22Rv1 (cell line): ENCODE data around the gene DYRK2.

Experiments used
- H3K27ac ChIP-seq: fragments of 450-650 bp; 2 replicates; pipeline ENCODE4 v1.5.1; 2017
- CTCF ChIP-seq: fragments of 450-650 bp; IDR thresholded peaks from 2 replicates; pipeline ENCODE4 v1.5.1; 2017; ENCODE audit warnings: mild to moderate bottlenecking
- ZFX ChIP-seq: fragments of 450-650 bp; IDR thresholded peaks from 2 replicates; pipeline ENCODE4 v1.6.1; 2017; ENCODE audit warnings: antibody characterized with exemption, borderline replicate concordance

The DYRK2 gene

GRCh38 chr12:67645126-67645525, 3.4 kb upstream of the DYRK2 start:
- TF ChIP-seq CTCF (no peak), ZFX (no peak)
- no peak overlapping the region for H3K27ac ChIP-seq

GRCh38 chr12:67645601-67646000, 2.9 kb upstream of the DYRK2 start:
- TF ChIP-seq ZFX (no peak), CTCF (no peak)
- H3K27ac ChIP-seq: no peak overlapping the region

- H3K27ac ChIP-seq: no peak overlapping the region
- TF ChIP-seq CTCF (no peak), ZFX (no peak)
Measured at GRCh38 chr12:67646775-67647174, 1.8 kb upstream of the DYRK2 start.

- TF ChIP-seq ZFX: no peak
- no peak for TF ChIP-seq CTCF
- H3K27ac ChIP-seq: no peak overlapping the region
Measured at GRCh38 chr12:67647181-67647798, 1.3 kb upstream of the DYRK2 start.

GRCh38 chr12:67647799-67648520, 585 bp upstream of the DYRK2 start:
- 0 out of 2 replicates have a peak overlapping the region, but pooled peaks have one; percentile 24 for H3K27ac ChIP-seq
- TF ChIP-seq CTCF: peak; percentile 52
- TF ChIP-seq ZFX: no peak

- H3K27ac ChIP-seq: peak overlapping the region; percentile 64
Measured at GRCh38 chr12:67649261-67649569, 670 bp downstream of the DYRK2 start.

More at GRCh38 chr12:67649261-67649569, 670 bp downstream of the DYRK2 start:
- 0 out of 2 replicates have a peak, but pooled peaks have one; percentile 4 for TF ChIP-seq CTCF
- no peak for TF ChIP-seq ZFX
